ENCODE results near the gene ZSCAN5C.
"Not testable (repeated sequence)": the region's sequence is repeated elsewhere in the genome, so short reads cannot be mapped to it uniquely, and the experiment has no call there.

ZSCAN5C gene

GRCh38 chr19:56201973-56202372 lies at the start of gene ZSCAN5C:
TSS of gene ZSCAN5C (plus strand) at chr19:56202273. CDS start at chr19:56205914, 3,641 bp downstream.
- DNase-seq: no peak

GRCh38 chr19:56152644-56153043 lies 49.4 kb upstream of the ZSCAN5C start:
- DNase-seq: no peak

- DNase-seq: peak; percentile 97
These were observed 48.6 kb upstream of the ZSCAN5C start for GRCh38 chr19:56153507-56153906.

- peak; percentile 67 for DNase-seq
These were observed 46.9 kb upstream of the ZSCAN5C start for GRCh38 chr19:56155124-56155687.

GRCh38 chr19:56156768-56157167 lies 45.3 kb upstream of the ZSCAN5C start:
- no peak for DNase-seq

- DNase-seq: no peak
These were observed 43.8 kb upstream of the ZSCAN5C start for GRCh38 chr19:56158170-56158757.

- DNase-seq: no peak
These were observed 43.0 kb upstream of the ZSCAN5C start for GRCh38 chr19:56159009-56159559.

GRCh38 chr19:56159622-56160271 lies 42.3 kb upstream of the ZSCAN5C start:
- no peak for DNase-seq

GRCh38 chr19:56161534-56161933 lies 40.5 kb upstream of the ZSCAN5C start:
- no peak for DNase-seq

- no peak for DNase-seq
These were observed 39.8 kb upstream of the ZSCAN5C start for GRCh38 chr19:56162258-56162657.

- DNase-seq: no peak
These were observed 39.0 kb upstream of the ZSCAN5C start for GRCh38 chr19:56163097-56163496.

- no peak for DNase-seq
These were observed 35.0 kb upstream of the ZSCAN5C start for GRCh38 chr19:56167064-56167578.

- DNase-seq: no peak
These were observed 31.8 kb upstream of the ZSCAN5C start for GRCh38 chr19:56170261-56170660.

GRCh38 chr19:56174086-56174485 lies 28.0 kb upstream of the ZSCAN5C start:
- no peak for DNase-seq

- no peak for DNase-seq
These were observed 27.5 kb upstream of the ZSCAN5C start for GRCh38 chr19:56174550-56174949.

- not testable (repeated sequence) for DNase-seq
These were observed 26.2 kb upstream of the ZSCAN5C start, which contains the start of gene GALP for GRCh38 chr19:56175861-56176307. TSS of gene GALP (plus strand) at chr19:56176008. CDS start at chr19:56177109, 1,101 bp downstream.

GRCh38 chr19:56176310-56176709 lies 25.8 kb upstream of the ZSCAN5C start:
- DNase-seq: not testable (repeated sequence)

GRCh38 chr19:56176881-56177280 lies 25.2 kb upstream of the ZSCAN5C start:
- DNase-seq: no peak

GRCh38 chr19:56177564-56178243 lies 24.4 kb upstream of the ZSCAN5C start:
- no peak for DNase-seq

GRCh38 chr19:56189785-56190184 lies 12.3 kb upstream of the ZSCAN5C start:
- DNase-seq: no peak

GRCh38 chr19:56191115-56191514 lies 11.0 kb upstream of the ZSCAN5C start:
- DNase-seq: no peak

- DNase-seq: no peak
These were observed 10.4 kb upstream of the ZSCAN5C start for GRCh38 chr19:56191711-56192110.

Measured in islet precursor cell (in vitro differentiated cells).